ENCODE measurements around the gene MAD1L1. TPM values are rescaled to one million over a fixed set of nuclear protein-coding genes. Genes with fewer than 3 reads are reported as not detected.

Gene MAD1L1
- total and polyA plus RNA-seq, 4 donors: 12.8 to 20.7 (median 16.5) TPM

GRCh38 chr7:2084331-2084730, 148.4 kb downstream of the MAD1L1 start:
- H3K27ac ChIP-seq (ENCODE audit: low read depth in 1 of 2, low read length in 2 of 2): no peak overlapping the region
- H3K4me1 ChIP-seq (ENCODE audit: control insufficient read depth in 4 of 4, insufficient read depth in 4 of 4, low read length in 3 of 4): no peaks in the 10 kb centered on the region
- no peak overlapping the region for H3K9ac ChIP-seq (ENCODE audit: low read depth in 1 of 2, low read length in 2 of 2)
- TF ChIP-seq FOXA2 (IDR thresholded peaks at IDR 0.05): no peak
- TF ChIP-seq HNF4G (IDR thresholded peaks at IDR 0.05): no peak
- no peak for TF ChIP-seq YY1 (IDR thresholded peaks at IDR 0.05)
- no peak for TF ChIP-seq HNF4A (conservative IDR thresholded peaks at IDR 0.05)
- no peak for TF ChIP-seq REST (IDR thresholded peaks at IDR 0.05)
- TF ChIP-seq ZBTB33 (IDR thresholded peaks at IDR 0.05): no peak
- TF ChIP-seq JUND (IDR thresholded peaks at IDR 0.05): no peak
- no peaks in the 10 kb centered on the region for H3K27me3 ChIP-seq (ENCODE audit: control insufficient read depth in 4 of 4, insufficient read depth in 4 of 4, low read length in 3 of 4)
- no peak overlapping the region for H3K4me3 ChIP-seq (ENCODE audit: low read depth in 1 of 3, low read length in 3 of 3)
- DNase-seq (ENCODE audit: low spot score): no peak
- 90% methylated on average over 18 of the region's 18 CpGs for WGBS
- H3K9me3 ChIP-seq (ENCODE audit: control insufficient read depth in 4 of 4, low read length in 3 of 4): no peaks in the 10 kb centered on the region
- peaks cover 0 to 3% (median 0%) of the 10 kb centered on the region in 4 donors for H3K36me3 ChIP-seq (ENCODE audit: control insufficient read depth in 4 of 4, insufficient read depth in 3 of 4, low read depth in 1 of 4, low read length in 3 of 4)

GRCh38 chr7:2083362-2083761, 149.4 kb downstream of the MAD1L1 start:
- Histone ChIP-seq H3K27me3 (ENCODE audit: control insufficient read depth in 4 of 4, insufficient read depth in 4 of 4, low read length in 3 of 4) (no peaks in the 10 kb centered on the region), H3K27ac (ENCODE audit: low read depth in 1 of 2, low read length in 2 of 2) (no peak overlapping the region), H3K9me3 (ENCODE audit: control insufficient read depth in 4 of 4, low read length in 3 of 4) (no peaks in the 10 kb centered on the region), H3K4me3 (ENCODE audit: low read depth in 1 of 3, low read length in 3 of 3) (no peak overlapping the region), H3K4me1 (ENCODE audit: control insufficient read depth in 4 of 4, insufficient read depth in 4 of 4, low read length in 3 of 4) (no peaks in the 10 kb centered on the region), H3K36me3 (ENCODE audit: control insufficient read depth in 4 of 4, insufficient read depth in 3 of 4, low read depth in 1 of 4, low read length in 3 of 4) (peaks cover 0 to 3% (median 0%) of the 10 kb centered on the region in 4 donors), H3K9ac (ENCODE audit: low read depth in 1 of 2, low read length in 2 of 2) (no peak overlapping the region)
- 93% methylated on average over 17 of the region's 17 CpGs for WGBS
- DNase-seq (ENCODE audit: low spot score): no peak
- TF ChIP-seq TAF1 (conservative IDR thresholded peaks at IDR 0.05) (no peak), EGR1 (IDR thresholded peaks at IDR 0.05; ENCODE audit: low read depth in 2 of 2) (no peak), HNF4A (conservative IDR thresholded peaks at IDR 0.05) (no peak), SP1 (IDR thresholded peaks at IDR 0.05) (no peak), JUND (IDR thresholded peaks at IDR 0.05) (no peak), CTCF (IDR thresholded peaks at IDR 0.05; ENCODE audit: low read depth, low read length, missing input control) (no peak), ZBTB33 (IDR thresholded peaks at IDR 0.05) (no peak), REST (IDR thresholded peaks at IDR 0.05) (no peak), FOXA1 (IDR thresholded peaks at IDR 0.05) (no peak)
